ENCODE data around the gene JAKMIP1.

The JAKMIP1 gene

GRCh38 chr4:6076391-6076790, 124.0 kb downstream of the JAKMIP1 start:
- no peak for DNase-seq (ENCODE audit: low read depth, low spot score)
- peaks cover 9% of the 10 kb centered on the region for H3K4me1 ChIP-seq (ENCODE audit: insufficient read depth, insufficient read length)
- H3K4me3 ChIP-seq (ENCODE audit: insufficient read length, low read depth), result no peak overlapping the region
- H3K27me3 ChIP-seq (ENCODE audit: insufficient read depth, insufficient read length), result no peaks in the 10 kb centered on the region
- H3K36me3 ChIP-seq (ENCODE audit: insufficient read depth, insufficient read length, low read length), result no peaks in the 10 kb centered on the region
- no peak overlapping the region for H3K9ac ChIP-seq (ENCODE audit: insufficient read length, low read depth)
- H3K9me3 ChIP-seq (ENCODE audit: insufficient read depth, low read length), result no peaks in the 10 kb centered on the region
- no peak for TF ChIP-seq SUZ12 (IDR thresholded peaks at IDR 0.05; ENCODE audit: extremely low read depth, insufficient read depth, insufficient read length)
- no peak for TF ChIP-seq ZNF274 (IDR thresholded peaks at IDR 0.05; ENCODE audit: low read depth, low read length)
- no peak for TF ChIP-seq YY1 (IDR thresholded peaks at IDR 0.05; ENCODE audit: insufficient read depth, insufficient read length)

DNA sequence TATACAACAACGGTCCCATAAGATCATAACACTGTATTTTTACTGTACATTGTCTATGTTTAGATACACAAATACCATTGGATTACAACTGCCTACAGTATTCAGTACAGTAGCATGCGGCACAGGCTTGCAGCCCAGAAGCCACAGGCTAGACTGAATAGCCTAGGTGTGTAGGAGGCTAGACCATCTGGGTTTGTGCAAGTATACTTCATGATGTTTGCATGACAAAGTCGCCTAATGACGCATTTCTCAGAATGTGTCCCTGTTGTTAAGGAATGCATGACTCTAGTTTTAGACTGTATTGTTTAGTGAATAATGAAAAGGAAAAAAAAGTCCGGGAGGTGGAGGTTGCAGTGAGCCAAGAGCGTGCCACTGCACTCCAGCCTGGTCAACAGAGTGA, 125.6 kb downstream of the JAKMIP1 start:
- Histone ChIP-seq H3K27me3 (ENCODE audit: insufficient read depth, insufficient read length) (no peaks in the 10 kb centered on the region), H3K9ac (ENCODE audit: insufficient read length, low read depth) (no peak overlapping the region), H3K36me3 (ENCODE audit: insufficient read depth, insufficient read length, low read length) (no peaks in the 10 kb centered on the region), H3K4me3 (ENCODE audit: insufficient read length, low read depth) (no peak overlapping the region), H3K4me1 (ENCODE audit: insufficient read depth, insufficient read length) (peaks cover 13% of the 10 kb centered on the region), H3K9me3 (ENCODE audit: insufficient read depth, low read length) (no peaks in the 10 kb centered on the region)
- no peak for DNase-seq (ENCODE audit: low read depth, low spot score)
- TF ChIP-seq YY1 (IDR thresholded peaks at IDR 0.05; ENCODE audit: insufficient read depth, insufficient read length), result no peak
- no peak for TF ChIP-seq SUZ12 (IDR thresholded peaks at IDR 0.05; ENCODE audit: extremely low read depth, insufficient read depth, insufficient read length)
- TF ChIP-seq ZNF274 (IDR thresholded peaks at IDR 0.05; ENCODE audit: low read depth, low read length), result no peak

GRCh38 chr4:6071959-6072720, 128.2 kb downstream of the JAKMIP1 start:
- no peak overlapping the region for H3K4me3 ChIP-seq (ENCODE audit: insufficient read length, low read depth)
- H3K9ac ChIP-seq (ENCODE audit: insufficient read length, low read depth), result peak overlapping the region; percentile 27
- no peaks in the 10 kb centered on the region for H3K36me3 ChIP-seq (ENCODE audit: insufficient read depth, insufficient read length, low read length)
- no peak for DNase-seq (ENCODE audit: low read depth, low spot score)
- TF ChIP-seq ZNF274 (IDR thresholded peaks at IDR 0.05; ENCODE audit: low read depth, low read length), result no peak
- TF ChIP-seq SUZ12 (IDR thresholded peaks at IDR 0.05; ENCODE audit: extremely low read depth, insufficient read depth, insufficient read length), result no peak
- TF ChIP-seq YY1 (IDR thresholded peaks at IDR 0.05; ENCODE audit: insufficient read depth, insufficient read length), result no peak
- H3K9me3 ChIP-seq (ENCODE audit: insufficient read depth, low read length), result no peaks in the 10 kb centered on the region; the same call in 1 of the 2 replicates
- H3K27me3 ChIP-seq (ENCODE audit: insufficient read depth, insufficient read length), result no peaks in the 10 kb centered on the region
- peaks cover 13% of the 10 kb centered on the region for H3K4me1 ChIP-seq (ENCODE audit: insufficient read depth, insufficient read length)

GRCh38 chr4:6071191-6071958, 129.0 kb downstream of the JAKMIP1 start:
- H3K9me3 ChIP-seq (ENCODE audit: insufficient read depth, low read length), result no peaks in the 10 kb centered on the region; the same call in 1 of the 2 replicates
- no peak for DNase-seq (ENCODE audit: low read depth, low spot score)
- no peak overlapping the region for H3K4me3 ChIP-seq (ENCODE audit: insufficient read length, low read depth)
- no peaks in the 10 kb centered on the region for H3K27me3 ChIP-seq (ENCODE audit: insufficient read depth, insufficient read length)
- peak overlapping the region; percentile 6 for H3K9ac ChIP-seq (ENCODE audit: insufficient read length, low read depth)
- peaks cover 13% of the 10 kb centered on the region for H3K4me1 ChIP-seq (ENCODE audit: insufficient read depth, insufficient read length)
- TF ChIP-seq ZNF274 (IDR thresholded peaks at IDR 0.05; ENCODE audit: low read depth, low read length), result no peak
- no peak for TF ChIP-seq YY1 (IDR thresholded peaks at IDR 0.05; ENCODE audit: insufficient read depth, insufficient read length)
- no peak for TF ChIP-seq SUZ12 (IDR thresholded peaks at IDR 0.05; ENCODE audit: extremely low read depth, insufficient read depth, insufficient read length)
- no peaks in the 10 kb centered on the region for H3K36me3 ChIP-seq (ENCODE audit: insufficient read depth, insufficient read length, low read length)

DNA sequence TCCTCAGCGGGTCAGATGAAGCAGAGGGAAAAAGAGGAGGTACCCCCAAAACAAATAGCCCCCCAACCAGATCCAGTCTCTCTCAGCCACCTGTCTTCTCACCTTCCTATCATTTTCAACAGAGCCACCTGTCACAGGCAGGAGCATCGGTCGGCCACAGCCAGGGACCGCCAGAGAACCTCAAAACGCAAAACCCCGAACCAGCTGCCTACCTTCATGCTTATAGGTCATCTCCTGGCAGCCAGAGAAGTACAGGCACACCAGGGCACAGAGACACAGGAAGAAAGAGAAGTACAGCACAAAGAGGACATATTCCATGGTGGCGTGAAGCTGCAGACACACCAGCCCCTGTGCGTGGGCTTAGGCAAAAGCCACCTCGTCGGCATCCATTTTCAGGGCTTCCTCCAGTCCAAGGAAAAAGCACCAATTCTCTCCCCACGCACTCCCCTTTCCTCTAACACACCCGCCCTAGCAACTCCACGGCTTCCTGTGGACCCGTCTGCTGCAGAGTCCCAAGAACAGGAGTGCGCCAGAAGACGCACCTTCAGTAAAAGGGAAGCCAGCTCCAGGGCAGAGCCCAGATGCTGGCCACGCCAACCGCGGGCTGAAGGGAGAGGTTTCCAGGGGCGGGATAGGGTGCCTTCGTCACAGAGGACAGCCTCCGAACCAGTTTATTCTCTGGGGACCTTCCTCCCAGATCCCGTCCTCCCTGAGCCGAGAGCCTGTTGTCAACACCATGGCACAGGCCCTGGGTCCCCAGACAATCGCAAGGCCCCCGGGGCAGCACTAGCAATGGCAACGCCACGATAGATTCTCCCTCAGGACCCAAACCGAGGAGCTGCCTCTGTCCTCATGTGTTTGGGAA, 130.3 kb downstream of the JAKMIP1 start:
- H3K4me3 ChIP-seq (ENCODE audit: insufficient read length, low read depth), result no peak overlapping the region
- DNase-seq (ENCODE audit: low read depth, low spot score), result no peak
- no peak for TF ChIP-seq ZNF274 (IDR thresholded peaks at IDR 0.05; ENCODE audit: low read depth, low read length)
- TF ChIP-seq YY1 (IDR thresholded peaks at IDR 0.05; ENCODE audit: insufficient read depth, insufficient read length), result no peak
- no peak for TF ChIP-seq SUZ12 (IDR thresholded peaks at IDR 0.05; ENCODE audit: extremely low read depth, insufficient read depth, insufficient read length)

DNA sequence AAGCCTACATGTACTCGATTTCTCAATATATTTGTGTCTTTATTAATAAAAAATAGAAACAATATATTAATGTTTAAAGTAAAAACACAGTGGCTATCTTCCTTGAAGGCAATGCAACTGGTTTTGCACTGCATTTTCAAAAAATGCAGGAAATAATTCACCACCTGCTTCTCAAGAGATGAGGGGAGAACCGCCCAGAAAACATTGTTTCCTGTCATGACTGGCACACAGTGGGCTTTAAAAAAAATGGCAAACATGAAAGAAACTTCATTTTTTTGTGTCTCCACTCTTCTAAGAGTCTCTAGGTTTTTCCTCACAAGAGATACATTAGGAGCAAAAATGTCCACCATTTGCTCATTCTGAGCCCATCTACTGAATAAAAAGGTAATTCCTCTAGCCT, 131.4 kb downstream of the JAKMIP1 start:
- Histone ChIP-seq H3K4me3 (ENCODE audit: insufficient read length, low read depth) (no peak overlapping the region), H3K9me3 (ENCODE audit: insufficient read depth, low read length) (no peaks in the 10 kb centered on the region; the same call in 1 of the 2 replicates), H3K4me1 (ENCODE audit: insufficient read depth, insufficient read length) (peaks cover 13% of the 10 kb centered on the region), H3K9ac (ENCODE audit: insufficient read length, low read depth) (no peak overlapping the region), H3K36me3 (ENCODE audit: insufficient read depth, insufficient read length, low read length) (no peaks in the 10 kb centered on the region), H3K27me3 (ENCODE audit: insufficient read depth, insufficient read length) (no peaks in the 10 kb centered on the region)
- no peak for DNase-seq (ENCODE audit: low read depth, low spot score)
- no peak for TF ChIP-seq SUZ12 (IDR thresholded peaks at IDR 0.05; ENCODE audit: extremely low read depth, insufficient read depth, insufficient read length)
- TF ChIP-seq ZNF274 (IDR thresholded peaks at IDR 0.05; ENCODE audit: low read depth, low read length), result no peak
- TF ChIP-seq YY1 (IDR thresholded peaks at IDR 0.05; ENCODE audit: insufficient read depth, insufficient read length), result no peak

More for the DNA sequence above, 130.3 kb downstream of the JAKMIP1 start:
- Histone ChIP-seq H3K27me3 (ENCODE audit: insufficient read depth, insufficient read length) (no peaks in the 10 kb centered on the region), H3K9ac (ENCODE audit: insufficient read length, low read depth) (no peak overlapping the region), H3K9me3 (ENCODE audit: insufficient read depth, low read length) (no peaks in the 10 kb centered on the region; the same call in 1 of the 2 replicates), H3K4me1 (ENCODE audit: insufficient read depth, insufficient read length) (peaks cover 13% of the 10 kb centered on the region), H3K36me3 (ENCODE audit: insufficient read depth, insufficient read length, low read length) (no peaks in the 10 kb centered on the region)

Measured in NT2/D1 (cell line).